Measurements from ENCODE around the gene TBCD.

TBCD gene

GRCh38 chr17:82932518-82933310 lies 180.8 kb downstream of the TBCD start:
- no peak overlapping the region for H3K4me3 ChIP-seq (ENCODE audit: low read depth, low read length)
- no peak for DNase-seq (ENCODE audit: low read depth)
- TF ChIP-seq, protein P1, sequence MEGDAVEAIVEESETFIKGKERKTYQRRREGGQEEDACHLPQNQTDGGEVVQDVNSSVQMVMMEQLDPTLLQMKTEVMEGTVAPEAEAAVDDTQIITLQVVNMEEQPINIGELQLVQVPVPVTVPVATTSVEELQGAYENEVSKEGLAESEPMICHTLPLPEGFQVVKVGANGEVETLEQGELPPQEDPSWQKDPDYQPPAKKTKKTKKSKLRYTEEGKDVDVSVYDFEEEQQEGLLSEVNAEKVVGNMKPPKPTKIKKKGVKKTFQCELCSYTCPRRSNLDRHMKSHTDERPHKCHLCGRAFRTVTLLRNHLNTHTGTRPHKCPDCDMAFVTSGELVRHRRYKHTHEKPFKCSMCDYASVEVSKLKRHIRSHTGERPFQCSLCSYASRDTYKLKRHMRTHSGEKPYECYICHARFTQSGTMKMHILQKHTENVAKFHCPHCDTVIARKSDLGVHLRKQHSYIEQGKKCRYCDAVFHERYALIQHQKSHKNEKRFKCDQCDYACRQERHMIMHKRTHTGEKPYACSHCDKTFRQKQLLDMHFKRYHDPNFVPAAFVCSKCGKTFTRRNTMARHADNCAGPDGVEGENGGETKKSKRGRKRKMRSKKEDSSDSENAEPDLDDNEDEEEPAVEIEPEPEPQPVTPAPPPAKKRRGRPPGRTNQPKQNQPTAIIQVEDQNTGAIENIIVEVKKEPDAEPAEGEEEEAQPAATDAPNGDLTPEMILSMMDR (IDR thresholded peaks at IDR 0.05; ENCODE audit: low read depth, low read length): no peak
- no peak for TF ChIP-seq MAX (IDR thresholded peaks at IDR 0.05; ENCODE audit: low read depth, low read length)
- no peak for TF ChIP-seq POLR2A (IDR thresholded peaks at IDR 0.05; ENCODE audit: extremely low read depth, insufficient read length)
- no peak for TF ChIP-seq MYC (IDR thresholded peaks at IDR 0.05; ENCODE audit: low read depth, low read length)

GRCh38 chr17:82933911-82934310 lies 182.0 kb downstream of the TBCD start:
- DNase-seq (ENCODE audit: low read depth): no peak
- no peak overlapping the region for H3K4me3 ChIP-seq (ENCODE audit: low read depth, low read length)
- no peak for TF ChIP-seq MYC (IDR thresholded peaks at IDR 0.05; ENCODE audit: low read depth, low read length)
- TF ChIP-seq, protein P1 (IDR thresholded peaks at IDR 0.05; ENCODE audit: low read depth, low read length): no peak
- TF ChIP-seq MAX (IDR thresholded peaks at IDR 0.05; ENCODE audit: low read depth, low read length): no peak

GRCh38 chr17:82935966-82936767 lies 184.3 kb downstream of the TBCD start:
- TF ChIP-seq, protein P1 (IDR thresholded peaks at IDR 0.05; ENCODE audit: low read depth, low read length): no peak
- TF ChIP-seq MAX (IDR thresholded peaks at IDR 0.05; ENCODE audit: low read depth, low read length) (no peak), MYC (IDR thresholded peaks at IDR 0.05; ENCODE audit: low read depth, low read length) (no peak), POLR2A (IDR thresholded peaks at IDR 0.05; ENCODE audit: extremely low read depth, insufficient read length) (no peak)
- no peak for DNase-seq (ENCODE audit: low read depth)
- H3K4me3 ChIP-seq (ENCODE audit: low read depth, low read length): no peak overlapping the region

GRCh38 chr17:82936768-82937171 lies 184.9 kb downstream of the TBCD start:
- no peak for DNase-seq (ENCODE audit: low read depth)
- TF ChIP-seq MYC (IDR thresholded peaks at IDR 0.05; ENCODE audit: low read depth, low read length) (no peak), MAX (IDR thresholded peaks at IDR 0.05; ENCODE audit: low read depth, low read length) (no peak), POLR2A (IDR thresholded peaks at IDR 0.05; ENCODE audit: extremely low read depth, insufficient read length) (no peak)
- TF ChIP-seq, protein P1 (IDR thresholded peaks at IDR 0.05; ENCODE audit: low read depth, low read length): no peak
- no peak overlapping the region for H3K4me3 ChIP-seq (ENCODE audit: low read depth, low read length)

- TF ChIP-seq MAX (IDR thresholded peaks at IDR 0.05; ENCODE audit: low read depth, low read length) (no peak), MYC (IDR thresholded peaks at IDR 0.05; ENCODE audit: low read depth, low read length) (no peak)
- TF ChIP-seq, protein P1 (IDR thresholded peaks at IDR 0.05; ENCODE audit: low read depth, low read length): no peak
- no peak for DNase-seq (ENCODE audit: low read depth)
- H3K4me3 ChIP-seq (ENCODE audit: low read depth, low read length): no peak overlapping the region
Observed at GRCh38 chr17:82937411-82938371, 185.8 kb downstream of the TBCD start.

Measured in NB4 (cell line).